Lower leg skin (tissue), 4 donors: ENCODE data around the gene SLC12A9. TPM values are rescaled to one million over a fixed set of nuclear protein-coding genes. Genes with fewer than 3 reads are reported as not detected.

Experiments
- DNase-seq, 2 donors: peaks; one replicate each; pipeline ENCODE4 v3.0.0-alpha.2; 2019; ENCODE audit warnings: low spot score in 2 of 2
- H3K4me3 ChIP-seq: fragments of 200-600 bp; sonication (generic); 2 replicates; pipeline ENCODE4 v1.5.1; 2017; ENCODE audit warnings: mild to moderate bottlenecking, low read depth; ENCODE audit not compliant: poor library complexity, severe bottlenecking
- CTCF ChIP-seq, 3 donors: fragments of 450-650 bp; IDR thresholded peaks; one replicate each; pipeline ENCODE4 v1.5.1; 2016; ENCODE audit warnings: antibody characterized with exemption in 3 of 3, mild to moderate bottlenecking in 3 of 3, moderate library complexity in 2 of 3
- POLR2A ChIP-seq, 2 donors: fragments of 450-650 bp; IDR thresholded peaks; one replicate each; pipeline ENCODE4 v1.6.1; 2016 to 2017; ENCODE audit warnings: antibody characterized with exemption in 2 of 2, mild to moderate bottlenecking in 1 of 2, moderate library complexity in 1 of 2
- WGBS, 2 donors: methylation state at CpG; one replicate each; pipeline ENCODE4 v1.1.5; 2018; 5-methylcytosine and 5-hydroxymethylcytosine counted together
- intact Hi-C: fragments of 100-400 bp; cut with DNase I; formaldehyde crosslinking; loops from one replicate; pipeline ENCODE4 v1.15.0; 2023; ENCODE audit warnings: low total_unique reads
- total RNA-seq, 4 donors: library from RNA; depleted of rRNA; stranded (reverse); fragments of >200 nt; gene quantifications; one replicate each; pipeline ENCODE4 v1.1.0, GENCODE V29; 2016

The SLC12A9 gene
- total RNA-seq, 4 donors from 2014 or later = 14.0 to 32.9 (median 21.8) TPM

DNA sequence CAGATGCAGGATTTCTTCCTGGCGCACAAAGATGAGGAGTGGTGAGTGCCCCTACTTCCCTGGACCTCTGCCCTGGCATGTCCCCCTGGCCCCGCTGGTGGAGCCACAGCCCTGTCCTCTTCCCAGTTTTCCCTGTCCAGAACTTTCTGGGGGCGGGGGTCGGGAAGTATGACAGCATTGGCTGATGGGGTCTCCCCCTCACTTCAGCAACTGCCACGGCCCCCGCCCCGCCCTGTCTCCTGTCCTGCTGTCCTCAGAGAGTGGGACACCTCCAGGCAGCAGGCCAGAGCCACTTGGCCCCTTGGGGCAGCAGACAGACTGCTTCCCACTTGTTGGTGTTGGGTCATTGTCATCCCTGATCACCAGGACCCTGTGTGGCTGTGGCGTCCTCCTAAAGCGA is 29.7 kb downstream of the SLC12A9 start:
- TF ChIP-seq POLR2A (IDR thresholded peaks at IDR 0.05) (no peak), CTCF (IDR thresholded peaks at IDR 0.05) (no peak)
- no peak for DNase-seq
- H3K4me3 ChIP-seq = no peak overlapping the region
- 89 to 94% methylated on average over 9 of the region's 9 CpGs for WGBS, 2 donors
- intact Hi-C loops = no loop called here

GRCh38 chr7:100882785-100883526 is 30.4 kb downstream of the SLC12A9 start:
- no peak for DNase-seq
- H3K4me3 ChIP-seq = no peak overlapping the region
- TF ChIP-seq POLR2A (IDR thresholded peaks at IDR 0.05) (no peak), CTCF (IDR thresholded peaks at IDR 0.05) (no peak)
- WGBS, 2 donors = 91 to 94% methylated on average over 18 to 22 of the region's 24 CpGs
- intact Hi-C loops = no loop called here

DNA sequence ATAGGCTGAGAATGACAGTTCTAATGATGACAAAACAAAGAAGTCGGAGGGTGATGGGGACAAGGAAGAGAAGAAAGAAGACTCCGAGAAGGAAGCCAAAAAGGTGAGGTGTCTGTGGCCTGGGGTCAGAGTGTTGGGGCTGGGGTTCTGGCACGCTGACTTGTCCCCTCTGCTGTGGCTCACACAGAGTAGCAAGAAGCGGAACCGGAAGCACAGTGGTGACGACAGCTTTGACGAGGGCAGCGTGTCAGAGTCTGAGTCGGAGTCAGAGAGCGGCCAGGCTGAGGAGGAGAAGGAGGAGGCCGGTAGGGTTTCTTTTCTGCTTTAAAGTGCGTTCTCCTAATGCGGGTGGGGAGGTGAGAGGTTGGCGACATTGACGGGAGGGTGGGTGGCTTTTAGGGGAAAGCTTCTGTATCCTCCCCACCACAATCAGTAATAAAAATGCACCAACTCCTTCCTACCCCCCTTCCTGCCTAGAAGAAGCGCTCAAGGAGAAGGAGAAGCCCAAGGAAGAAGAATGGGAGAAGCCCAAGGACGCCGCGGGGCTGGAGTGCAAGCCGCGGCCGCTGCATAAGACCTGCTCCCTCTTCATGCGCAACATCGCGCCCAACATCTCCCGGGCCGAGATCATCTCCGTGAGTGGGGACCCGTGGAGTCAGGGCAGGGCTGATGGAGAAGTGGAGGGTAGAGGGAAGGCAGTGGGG is 32.4 kb downstream of the SLC12A9 start:
- TF ChIP-seq CTCF (IDR thresholded peaks at IDR 0.05) (no peak), POLR2A (IDR thresholded peaks at IDR 0.05) (no peak)
- DNase-seq = no peak
- H3K4me3 ChIP-seq = no peak overlapping the region
- 92 to 94% methylated on average over 29 of the region's 29 CpGs for WGBS, 2 donors
- intact Hi-C loops = no loop called here

GRCh38 chr7:100885440-100886141 is 33.1 kb downstream of the SLC12A9 start:
- DNase-seq = no peak
- TF ChIP-seq CTCF (IDR thresholded peaks at IDR 0.05) = no peak
- intact Hi-C loops = no loop called here
- 85 to 86% methylated on average over 22 of the region's 22 CpGs for WGBS, 2 donors
- no peak overlapping the region for H3K4me3 ChIP-seq

DNA sequence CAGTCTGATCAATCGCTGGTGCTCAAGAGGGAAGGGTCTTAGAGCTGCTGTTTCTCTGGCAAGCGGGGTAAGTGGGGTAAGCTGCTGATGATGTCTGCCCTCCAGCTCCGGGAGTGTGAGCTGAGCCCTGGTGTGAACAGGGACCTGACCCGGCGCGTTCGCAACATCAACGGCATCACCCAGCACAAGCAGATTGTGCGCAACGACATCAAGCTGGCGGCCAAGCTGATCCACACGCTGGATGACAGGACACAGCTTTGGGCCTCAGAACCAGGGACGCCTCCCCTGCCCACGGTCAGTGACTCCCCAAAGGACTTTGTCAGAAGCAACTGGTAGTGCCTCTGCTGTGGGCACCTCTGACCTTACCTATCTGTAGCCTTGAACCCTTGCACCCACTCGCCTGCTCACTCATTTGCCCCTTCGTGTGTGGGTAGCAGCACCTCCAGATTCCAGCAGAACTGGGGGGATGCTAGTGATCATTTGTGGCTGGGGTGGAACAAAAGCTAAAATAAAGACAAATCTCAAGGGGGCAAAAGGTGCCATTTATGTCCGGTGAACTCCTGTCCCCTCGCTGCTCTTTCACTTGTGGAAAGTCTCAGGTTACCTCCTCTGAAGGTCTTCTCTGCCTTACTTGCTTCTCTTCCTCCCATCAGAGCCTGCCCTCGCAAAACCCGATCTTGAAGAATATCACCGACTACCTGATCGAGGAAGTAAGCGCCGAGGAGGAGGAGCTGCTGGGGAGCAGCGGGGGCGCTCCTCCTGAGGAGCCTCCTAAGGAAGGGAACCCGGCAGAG is 33.8 kb downstream of the SLC12A9 start:
- H3K4me3 ChIP-seq = no peak overlapping the region
- intact Hi-C loops = no loop called here
- 89 to 93% methylated on average over 22 to 27 of the region's 27 CpGs for WGBS, 2 donors
- no peak for DNase-seq
- TF ChIP-seq POLR2A (IDR thresholded peaks at IDR 0.05) = no peak
- TF ChIP-seq CTCF (IDR thresholded peaks at IDR 0.05) = no peak
